Testis (tissue), 3 donors: ENCODE data around the gene TRPC4AP. TPM values are rescaled to one million over a fixed set of nuclear protein-coding genes. Genes with fewer than 3 reads are reported as not detected.
A peak's percentile ranks its signal among the peaks of the same experiment; 100 is the strongest.

Source experiments
- DNase-seq: peaks from one replicate; pipeline ENCODE4 v3.0.0-alpha.2; 2019
- H3K27ac ChIP-seq, 2 donors: fragments of 200-600 bp; sonication (generic); one replicate each; pipeline ENCODE4 v1.5.1; 2019
- H3K27me3 ChIP-seq: fragments of 200-600 bp; sonication (generic); one replicate; pipeline ENCODE4 v1.5.1; 2019
- H3K36me3 ChIP-seq: fragments of 200-600 bp; sonication (generic); one replicate; pipeline ENCODE4 v1.5.1; 2017; ENCODE audit warnings: low read depth; ENCODE audit errors: missing control alignments
- H3K4me1 ChIP-seq: fragments of 200-600 bp; sonication (generic); one replicate; pipeline ENCODE4 v1.5.1; 2019
- H3K4me3 ChIP-seq, 2 donors: fragments of 200-600 bp; sonication (generic); one replicate each; pipeline ENCODE4 v1.5.1; 2017 to 2019
- H3K9me3 ChIP-seq: fragments of 200-600 bp; sonication (generic); one replicate; pipeline ENCODE4 v1.5.1; 2017
- POLR2A ChIP-seq: fragments of 450-650 bp; IDR thresholded peaks from one replicate; pipeline ENCODE4 v1.6.1; 2017; ENCODE audit warnings: antibody characterized with exemption, mild to moderate bottlenecking, moderate library complexity
- WGBS, 2 donors: methylation state at CpG; one replicate each; pipeline ENCODE4 v1.1.5; 2018; 5-methylcytosine and 5-hydroxymethylcytosine counted together
- intact Hi-C: fragments of 100-400 bp; cut with DNase I; formaldehyde crosslinking; loops from one replicate; pipeline ENCODE4 v1.15.1; 2023; ENCODE audit warnings: low total_unique reads
- microRNA counts, 2 donors: library from miRNA; unstranded; fragments of <30 nt; microRNA quantifications; one replicate each; lab custom pipeline; 2016
- microRNA-seq, 2 donors: library from miRNA; unstranded; fragments of <30 nt; microRNA quantifications; one replicate each; pipeline ENCODE4, GENCODE V29; 2016; ENCODE audit warnings: borderline number of aligned reads in 2 of 2, borderline replicate concordance in 1 of 2
- polyA plus RNA-seq: library from polyadenylated mRNA; stranded (reverse); fragments of 350-450 nt; fragmentation: Illumina TruSeq; extraction: RNeasy Lipid Tissue Mini Kit (QIAGEN cat#74804); gene quantifications from one replicate; pipeline ENCODE4 v1.2.3, GENCODE V29; 2014; ENCODE audit warnings: low read depth, low replicate concordance; ENCODE audit not compliant: insufficient read depth
- small RNA-seq, 2 donors: library from RNA; depleted of rRNA; stranded (forward); fragments of <200 nt; gene quantifications; one replicate each; pipeline ENCODE3, GENCODE V24; 2016
- total RNA-seq, 2 donors: library from RNA; depleted of rRNA; stranded (reverse); fragments of >200 nt; gene quantifications; one replicate each; pipeline ENCODE4 v1.2.3, GENCODE V29; 2016
- TF ChIP-seq, protein P1 (sequence below), 3 experiments: fragments of 450-650 bp in 2 of 3; fragments of 200-600 bp in 1 of 3; sonication (generic) in 1 of 3; IDR thresholded peaks; one replicate each; pipeline ENCODE4 v1.5.1; 2016 to 2019; ENCODE audit warnings: antibody characterized with exemption in 3 of 3, mild to moderate bottlenecking in 2 of 3, moderate library complexity in 1 of 3

Gene TRPC4AP
- total and polyA plus RNA-seq, 3 donors from 2014 or later, result 68.8 to 78.4 (median 76.6) TPM

DNA sequence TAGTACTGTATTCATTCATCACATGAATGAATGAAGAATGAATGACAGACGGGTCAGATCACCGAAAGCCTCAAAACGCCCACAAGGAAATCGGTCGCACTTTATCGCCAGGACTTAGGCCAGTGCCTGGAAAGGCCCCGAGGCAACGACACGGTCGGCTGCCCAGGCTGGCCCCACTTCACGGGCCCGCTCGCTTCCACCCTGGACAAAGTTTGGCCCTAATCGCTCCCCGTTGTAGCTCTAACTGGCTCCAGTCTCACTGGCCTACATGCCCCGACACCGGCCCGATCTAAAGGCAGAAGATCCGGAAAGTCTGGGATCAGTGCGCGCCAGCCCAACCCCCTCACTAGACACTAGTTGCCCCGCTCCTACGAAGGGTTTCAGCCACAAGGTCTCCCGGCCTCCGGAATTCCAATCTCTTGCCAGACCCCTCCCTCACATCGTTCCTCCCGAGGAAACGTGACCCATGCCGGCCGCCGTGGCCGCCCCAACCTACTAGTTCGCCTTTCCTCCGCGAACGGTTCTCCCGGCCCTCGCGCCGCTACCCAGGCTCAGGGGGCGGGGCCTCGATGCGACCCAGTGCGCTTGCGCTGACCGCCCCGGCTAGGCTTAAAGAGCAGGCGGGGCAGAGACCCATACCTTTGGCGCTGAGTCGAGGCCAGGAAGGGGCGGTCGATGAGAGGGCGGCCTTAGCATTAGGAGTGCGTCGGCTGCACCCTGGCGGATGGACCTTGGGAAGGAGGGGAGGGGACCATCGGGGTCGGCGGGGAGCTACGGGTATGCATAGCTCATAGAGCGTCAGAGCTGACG lies 137.2 kb downstream of the TRPC4AP start, which contains the start of the genes GSS and MYH7B:
Gene GSS (minus strand): TSS at position 576 of the 810 bp plus-strand sequence. CDS start 3,954 bp downstream, outside the sequence.
Gene MYH7B (plus strand): TSS at position 638 of the 810 bp plus-strand sequence. CDS start 22,138 bp downstream, outside the sequence.
- peak; percentile 98 for DNase-seq
- Histone ChIP-seq H3K36me3 (no peaks in the 10 kb centered on the region), H3K27ac (peak within 1 kb of the TSS; percentile 87 to 88), H3K4me1 (peaks cover 5% of the 10 kb centered on the region), H3K4me3 (peak within 1 kb of the TSS; percentile 66 to 77), H3K9me3 (no peaks in the 10 kb centered on the region), H3K27me3 (no peaks in the 10 kb centered on the region)
- intact Hi-C loops, result loop anchor here (5.0 kb wide), 1 partner anchor 83 kb away; the partner anchor contains the start of gene GGT7
- TF ChIP-seq POLR2A, result peak; percentile 44
- TF ChIP-seq, protein P1, sequence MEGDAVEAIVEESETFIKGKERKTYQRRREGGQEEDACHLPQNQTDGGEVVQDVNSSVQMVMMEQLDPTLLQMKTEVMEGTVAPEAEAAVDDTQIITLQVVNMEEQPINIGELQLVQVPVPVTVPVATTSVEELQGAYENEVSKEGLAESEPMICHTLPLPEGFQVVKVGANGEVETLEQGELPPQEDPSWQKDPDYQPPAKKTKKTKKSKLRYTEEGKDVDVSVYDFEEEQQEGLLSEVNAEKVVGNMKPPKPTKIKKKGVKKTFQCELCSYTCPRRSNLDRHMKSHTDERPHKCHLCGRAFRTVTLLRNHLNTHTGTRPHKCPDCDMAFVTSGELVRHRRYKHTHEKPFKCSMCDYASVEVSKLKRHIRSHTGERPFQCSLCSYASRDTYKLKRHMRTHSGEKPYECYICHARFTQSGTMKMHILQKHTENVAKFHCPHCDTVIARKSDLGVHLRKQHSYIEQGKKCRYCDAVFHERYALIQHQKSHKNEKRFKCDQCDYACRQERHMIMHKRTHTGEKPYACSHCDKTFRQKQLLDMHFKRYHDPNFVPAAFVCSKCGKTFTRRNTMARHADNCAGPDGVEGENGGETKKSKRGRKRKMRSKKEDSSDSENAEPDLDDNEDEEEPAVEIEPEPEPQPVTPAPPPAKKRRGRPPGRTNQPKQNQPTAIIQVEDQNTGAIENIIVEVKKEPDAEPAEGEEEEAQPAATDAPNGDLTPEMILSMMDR (IDR thresholded peaks at IDR 0.05), result peak; percentile 26 to 39 (median 27)
- 1 to 2% methylated on average over 31 to 58 of the region's 62 CpGs for WGBS, 2 donors

DNA sequence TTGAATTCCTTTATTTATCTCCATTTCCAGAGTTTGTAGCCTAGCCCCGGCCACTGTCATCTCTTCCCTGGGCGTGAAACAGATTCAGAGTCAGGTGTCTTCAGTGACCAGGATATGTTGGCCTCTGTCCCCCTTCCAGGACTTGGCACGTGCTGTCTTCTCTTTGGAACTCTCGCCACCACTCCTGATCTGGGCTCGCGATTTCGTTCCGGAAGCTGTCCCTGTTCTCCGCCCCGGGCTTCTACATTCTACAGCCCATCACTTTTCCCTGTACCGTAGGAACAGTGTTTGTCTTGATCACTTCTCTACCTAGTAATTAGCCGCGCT lies 137.7 kb downstream of the TRPC4AP start:
- TF ChIP-seq, protein P1 (IDR thresholded peaks at IDR 0.05), result no peak
- TF ChIP-seq POLR2A, result no peak
- no peaks in the 10 kb centered on the region for H3K27me3 ChIP-seq
- H3K36me3 ChIP-seq, result no peaks in the 10 kb centered on the region
- WGBS, 2 donors, result 4 to 5% methylated on average over 13 of the region's 13 CpGs
- intact Hi-C loops, result loop anchor here (5.0 kb wide), 1 partner anchor 83 kb away; the partner anchor contains the start of gene GGT7
- peaks cover 5% of the 10 kb centered on the region for H3K4me1 ChIP-seq
- peak; percentile 48 for DNase-seq
- H3K9me3 ChIP-seq, result no peaks in the 10 kb centered on the region
- peak overlapping the region; percentile 66 to 77 for H3K4me3 ChIP-seq
- H3K27ac ChIP-seq, result peak overlapping the region; percentile 87 to 88

DNA sequence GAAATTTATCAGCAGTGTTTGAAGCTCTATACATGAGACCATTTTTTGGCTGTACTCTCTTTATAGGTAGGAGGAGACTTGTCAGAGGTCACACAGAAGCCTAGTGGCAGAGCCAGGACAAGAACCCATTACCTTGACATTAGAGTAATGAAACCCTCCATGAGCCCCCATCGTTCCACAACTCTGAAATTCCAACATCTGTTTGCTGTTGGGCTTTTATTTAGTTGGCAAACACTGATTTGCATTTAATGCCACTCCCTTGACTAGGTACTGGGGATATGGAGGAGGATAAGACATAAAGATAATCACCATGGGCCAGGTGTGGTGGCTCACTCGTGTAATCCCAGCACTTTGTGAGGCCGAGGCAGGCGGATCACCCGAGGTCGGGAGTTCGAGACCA lies 138.6 kb downstream of the TRPC4AP start:
- no peaks in the 10 kb centered on the region for H3K36me3 ChIP-seq
- H3K27ac ChIP-seq, result no peak overlapping the region
- WGBS, 2 donors, result 83 to 85% methylated on average over 7 of the region's 7 CpGs
- no peak for TF ChIP-seq POLR2A
- no peaks in the 10 kb centered on the region for H3K9me3 ChIP-seq
- H3K4me1 ChIP-seq, result peaks cover 5% of the 10 kb centered on the region
- H3K4me3 ChIP-seq, result no peak overlapping the region
- DNase-seq, result no peak
- no peaks in the 10 kb centered on the region for H3K27me3 ChIP-seq
- intact Hi-C loops, result no loop called here

DNA sequence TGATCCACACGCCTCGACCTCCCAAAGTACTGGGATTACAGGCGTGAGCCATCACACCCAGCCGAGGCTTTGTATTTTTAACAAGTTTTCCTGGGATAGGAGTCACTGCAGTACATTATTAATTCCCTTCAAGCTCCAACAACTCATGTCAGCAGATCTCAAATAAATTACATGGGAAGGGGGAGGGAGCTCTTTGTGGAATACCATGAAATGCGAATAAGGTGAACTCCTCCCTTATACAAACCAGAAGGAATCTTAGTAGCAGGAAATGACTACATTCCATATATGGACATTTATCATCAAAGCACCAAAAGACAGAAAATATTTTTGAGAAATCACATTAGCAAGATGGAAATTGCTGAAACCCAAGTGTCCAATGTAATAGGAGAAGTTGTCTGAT lies 139.9 kb downstream of the TRPC4AP start:
- Histone ChIP-seq H3K4me3 (no peak overlapping the region), H3K27ac (no peak overlapping the region), H3K27me3 (no peaks in the 10 kb centered on the region), H3K9me3 (no peaks in the 10 kb centered on the region), H3K36me3 (no peaks in the 10 kb centered on the region), H3K4me1 (peaks cover 5% of the 10 kb centered on the region)
- no peak for DNase-seq
- intact Hi-C loops, result no loop called here
- TF ChIP-seq, protein P1 (IDR thresholded peaks at IDR 0.05), result no peak
- TF ChIP-seq POLR2A, result no peak
- WGBS, 2 donors, result 70 to 78% methylated on average over 5 of the region's 5 CpGs

MicroRNAs within 50 kb of the gene (microRNA counts, 767-probe panel; counts per million panel counts)
- microRNA hsa-miR-499a-3p (lab: Ali Mortazavi, UCI) (0 to 152 counts per million in 2 donors), microRNA hsa-miR-499a-5p (lab: Ali Mortazavi, UCI) (0 to 152 counts per million in 2 donors), microRNA hsa-miR-499b-3p (lab: Ali Mortazavi, UCI) (0 to 152 counts per million in 2 donors), microRNA hsa-miR-499b-5p (lab: Ali Mortazavi, UCI) (0 to 152 counts per million in 2 donors)

Small RNA genes within 50 kb of the gene (microRNA-seq; reads per million reads assigned to microRNA genes)
- gene MIR499A, result 0 reads per million in 2 donors
- 0 reads per million in 2 donors for gene MIR499B

Small RNA genes within 50 kb of the gene (small RNA-seq; reads per million reads assigned to genes)
- 0.09 to 0.19 reads per million in 2 donors for gene MIR499A
- gene RF00275, result 0 reads per million in 2 donors
- 0 reads per million in 2 donors for gene RNU6-407P

Other genes with a start within 250 kb of the TRPC4AP start
- 10 to 100 TPM; 22.6 to 24.1 TPM for gene GGT7, start 220.0 kb downstream of the TRPC4AP start, total RNA-seq
- gene GGT7, start 220.0 kb downstream of the TRPC4AP start, polyA plus RNA-seq, result 13.4 TPM
- 10 to 100 TPM; 58.2 to 63.7 TPM for gene ACSS2, start 216.2 kb downstream of the TRPC4AP start, total RNA-seq
- 39.7 TPM for gene ACSS2, start 216.2 kb downstream of the TRPC4AP start, polyA plus RNA-seq
- 10 to 100 TPM; 79.3 to 87.9 TPM for gene GSS, start 137.0 kb downstream of the TRPC4AP start, total RNA-seq
- 52.8 TPM for gene GSS, start 137.0 kb downstream of the TRPC4AP start, polyA plus RNA-seq
- 10 to 100 TPM; 21.8 to 30.2 TPM for gene MYH7B, start 136.9 kb downstream of the TRPC4AP start, total RNA-seq
- 24.3 TPM for gene MYH7B, start 136.9 kb downstream of the TRPC4AP start, polyA plus RNA-seq
- gene EDEM2, start 54.5 kb upstream of the TRPC4AP start, total RNA-seq, result 10 to 100 TPM; 14.0 to 16.9 TPM
- 15.7 TPM for gene EDEM2, start 54.5 kb upstream of the TRPC4AP start, polyA plus RNA-seq
- 1 to 10 TPM; 7.2 to 8.2 TPM for gene PROCR, start 79.3 kb upstream of the TRPC4AP start, total RNA-seq
- 23.6 TPM for gene PROCR, start 79.3 kb upstream of the TRPC4AP start, polyA plus RNA-seq
- 1 to 10 TPM; 1.1 TPM for gene MMP24, start 133.9 kb upstream of the TRPC4AP start, total RNA-seq
- gene MMP24, start 133.9 kb upstream of the TRPC4AP start, polyA plus RNA-seq, result 2.2 TPM
- 10 to 100 TPM; 16.4 to 35.1 TPM for gene MMP24OS, start 185.3 kb upstream of the TRPC4AP start, total RNA-seq
- 45.9 TPM for gene MMP24OS, start 185.3 kb upstream of the TRPC4AP start, polyA plus RNA-seq
- gene EIF6, start 192.0 kb upstream of the TRPC4AP start, total RNA-seq, result 10 to 100 TPM; 84.3 to 90.6 TPM
- gene EIF6, start 192.0 kb upstream of the TRPC4AP start, polyA plus RNA-seq, result 142 TPM
- gene FAM83C, start 199.6 kb upstream of the TRPC4AP start, total RNA-seq, result under 1 TPM; 0.39 to 0.43 TPM
- 0.96 TPM for gene FAM83C, start 199.6 kb upstream of the TRPC4AP start, polyA plus RNA-seq